ENCODE measurements around the gene PTBP3.

PTBP3 gene

GRCh38 chr9:112265391-112265790 lies 68.0 kb downstream of the PTBP3 start:
- TF ChIP-seq JUND (IDR thresholded peaks at IDR 0.05; ENCODE audit: low read depth) = no peak
- DNase-seq (ENCODE audit: low read depth in 1 of 2, low spot score in 1 of 2) = no peak
- in situ Hi-C loops (cut with HindIII; ENCODE audit: low pct_unique_long_range_greater_than_20kb, low sequenced_read_pairs) = no loop called here

GRCh38 chr9:112262577-112262976 lies 70.8 kb downstream of the PTBP3 start:
- in situ Hi-C loops (cut with HindIII; ENCODE audit: low pct_unique_long_range_greater_than_20kb, low sequenced_read_pairs) = no loop called here
- no peak for DNase-seq (ENCODE audit: low read depth in 1 of 2, low spot score in 1 of 2)
- no peak for TF ChIP-seq JUND (IDR thresholded peaks at IDR 0.05; ENCODE audit: low read depth)

GRCh38 chr9:112261133-112261532 lies 72.3 kb downstream of the PTBP3 start:
- DNase-seq (ENCODE audit: low read depth in 1 of 2, low spot score in 1 of 2) = no peak
- TF ChIP-seq JUND (IDR thresholded peaks at IDR 0.05; ENCODE audit: low read depth) = no peak
- in situ Hi-C loops (cut with HindIII; ENCODE audit: low pct_unique_long_range_greater_than_20kb, low sequenced_read_pairs) = no loop called here

GRCh38 chr9:112258106-112258505 lies 75.3 kb downstream of the PTBP3 start:
- DNase-seq (ENCODE audit: low read depth in 1 of 2, low spot score in 1 of 2) = no peak
- in situ Hi-C loops (cut with HindIII; ENCODE audit: low pct_unique_long_range_greater_than_20kb, low sequenced_read_pairs) = no loop called here
- TF ChIP-seq JUND (IDR thresholded peaks at IDR 0.05; ENCODE audit: low read depth) = no peak

GRCh38 chr9:112252194-112252593 lies 81.2 kb downstream of the PTBP3 start:
- in situ Hi-C loops (cut with HindIII; ENCODE audit: low pct_unique_long_range_greater_than_20kb, low sequenced_read_pairs) = no loop called here
- DNase-seq (ENCODE audit: low read depth in 1 of 2, low spot score in 1 of 2) = no peak
- TF ChIP-seq JUND (IDR thresholded peaks at IDR 0.05; ENCODE audit: low read depth) = no peak

GRCh38 chr9:112249277-112249676 lies 84.1 kb downstream of the PTBP3 start:
- no peak for DNase-seq (ENCODE audit: low read depth in 1 of 2, low spot score in 1 of 2)
- TF ChIP-seq JUND (IDR thresholded peaks at IDR 0.05; ENCODE audit: low read depth) = no peak
- in situ Hi-C loops (cut with HindIII; ENCODE audit: low pct_unique_long_range_greater_than_20kb, low sequenced_read_pairs) = no loop called here

- no peak for DNase-seq (ENCODE audit: low read depth in 1 of 2, low spot score in 1 of 2)
- TF ChIP-seq JUND (IDR thresholded peaks at IDR 0.05; ENCODE audit: low read depth) = no peak
- in situ Hi-C loops (cut with HindIII; ENCODE audit: low pct_unique_long_range_greater_than_20kb, low sequenced_read_pairs) = no loop called here
These were observed 84.7 kb downstream of the PTBP3 start for GRCh38 chr9:112248722-112249121.

- no peak for TF ChIP-seq JUND (IDR thresholded peaks at IDR 0.05; ENCODE audit: low read depth)
- in situ Hi-C loops (cut with HindIII; ENCODE audit: low pct_unique_long_range_greater_than_20kb, low sequenced_read_pairs) = no loop called here
- DNase-seq (ENCODE audit: low read depth in 1 of 2, low spot score in 1 of 2) = no peak
These were observed 86.3 kb downstream of the PTBP3 start for GRCh38 chr9:112247090-112247489.

GRCh38 chr9:112245126-112245525 lies 88.3 kb downstream of the PTBP3 start:
- no peak for TF ChIP-seq JUND (IDR thresholded peaks at IDR 0.05; ENCODE audit: low read depth)
- in situ Hi-C loops (cut with HindIII; ENCODE audit: low pct_unique_long_range_greater_than_20kb, low sequenced_read_pairs) = no loop called here
- peak in 1 of 2 experiments; percentile 38 for DNase-seq (ENCODE audit: low read depth in 1 of 2, low spot score in 1 of 2)

- DNase-seq (ENCODE audit: low read depth in 1 of 2, low spot score in 1 of 2) = no peak
- TF ChIP-seq JUND (IDR thresholded peaks at IDR 0.05; ENCODE audit: low read depth) = no peak
- in situ Hi-C loops (cut with HindIII; ENCODE audit: low pct_unique_long_range_greater_than_20kb, low sequenced_read_pairs) = no loop called here
These were observed 91.1 kb downstream of the PTBP3 start for GRCh38 chr9:112242147-112242804.

GRCh38 chr9:112241491-112241890 lies 91.9 kb downstream of the PTBP3 start:
- peak in 1 of 2 experiments; percentile 13 for DNase-seq (ENCODE audit: low read depth in 1 of 2, low spot score in 1 of 2)
- TF ChIP-seq JUND (IDR thresholded peaks at IDR 0.05; ENCODE audit: low read depth) = no peak
- in situ Hi-C loops (cut with HindIII; ENCODE audit: low pct_unique_long_range_greater_than_20kb, low sequenced_read_pairs) = no loop called here

- DNase-seq (ENCODE audit: low read depth in 1 of 2, low spot score in 1 of 2) = no peak
- TF ChIP-seq JUND (IDR thresholded peaks at IDR 0.05; ENCODE audit: low read depth) = no peak
- in situ Hi-C loops (cut with HindIII; ENCODE audit: low pct_unique_long_range_greater_than_20kb, low sequenced_read_pairs) = no loop called here
These were observed 93.7 kb downstream of the PTBP3 start for GRCh38 chr9:112239708-112240107.

GRCh38 chr9:112239284-112239683 lies 94.1 kb downstream of the PTBP3 start:
- TF ChIP-seq JUND (IDR thresholded peaks at IDR 0.05; ENCODE audit: low read depth) = no peak
- DNase-seq (ENCODE audit: low read depth in 1 of 2, low spot score in 1 of 2) = no peak
- in situ Hi-C loops (cut with HindIII; ENCODE audit: low pct_unique_long_range_greater_than_20kb, low sequenced_read_pairs) = no loop called here

GRCh38 chr9:112234779-112235178 lies 98.6 kb downstream of the PTBP3 start:
- TF ChIP-seq JUND (IDR thresholded peaks at IDR 0.05; ENCODE audit: low read depth) = no peak
- in situ Hi-C loops (cut with HindIII; ENCODE audit: low pct_unique_long_range_greater_than_20kb, low sequenced_read_pairs) = no loop called here
- DNase-seq (ENCODE audit: low read depth in 1 of 2, low spot score in 1 of 2) = no peak
